ENCODE data around the gene PCDH17.

DNA sequence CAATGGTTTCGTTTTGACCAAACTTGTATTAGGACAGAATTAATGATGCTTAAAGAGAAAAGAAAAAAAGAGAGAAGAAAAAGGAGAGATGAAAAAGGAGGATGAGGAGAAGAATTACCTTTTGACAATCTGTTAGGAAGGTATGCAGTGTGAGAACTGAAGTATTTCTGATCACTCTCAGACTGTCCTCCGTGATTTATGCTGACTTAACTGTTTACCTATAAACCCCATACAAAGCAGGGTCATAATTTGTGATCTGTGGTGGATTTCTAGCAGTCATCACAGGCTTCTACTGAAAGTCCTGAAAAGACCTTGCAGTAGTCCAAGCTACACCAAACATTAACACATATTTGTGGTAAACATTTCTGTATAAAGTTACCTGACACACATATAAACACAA is 93.9 kb downstream of the PCDH17 start:
- TF ChIP-seq EZH2 (IDR thresholded peaks at IDR 0.05; ENCODE audit: low read length) (no peak), CTCF (optimal IDR thresholded peaks at IDR 0.05 in 1 of 3, IDR thresholded peaks at IDR 0.05 in 1 of 3, conservative IDR thresholded peaks at IDR 0.05 in 1 of 3; ENCODE audit: extremely low read depth in 1 of 3, insufficient read depth in 2 of 3, low read length in 3 of 3) (no peak)

Measured in keratinocyte (primary cell).